Tibial artery (tissue), 4 donors: ENCODE measurements around the gene SMCHD1.

Source experiments
- DNase-seq, 2 donors: peaks; one replicate each; pipeline ENCODE4 v3.0.0-alpha.2; 2019
- H3K27ac ChIP-seq, 2 donors: fragments of 200-600 bp; sonication (generic) in 1 of 2; 1 replicate in 1 of 2; 2 replicates in 1 of 2; pipeline ENCODE4 v1.5.1; 2018 to 2019; ENCODE audit warnings: mild to moderate bottlenecking in 1 of 2
- H3K27me3 ChIP-seq, 2 donors: fragments of 200-600 bp; sonication (generic) in 1 of 2; one replicate each; pipeline versions ENCODE4 v1.5.1 to v1.6.0; 2016 to 2019
- H3K36me3 ChIP-seq, 3 donors: fragments of 200-600 bp; sonication (generic) in 2 of 3; one replicate each; pipeline ENCODE4 v1.5.1; 2016 to 2019; ENCODE audit warnings: mild to moderate bottlenecking in 2 of 3
- H3K4me1 ChIP-seq, 4 donors: fragments of 200-600 bp; sonication (generic) in 2 of 4; 1 replicate in 3 of 4; 2 replicates in 1 of 4; pipeline ENCODE4 v1.5.1; 2016 to 2019
- H3K4me3 ChIP-seq, 2 donors: fragments of 200-600 bp; sonication (generic) in 1 of 2; 1 replicate in 1 of 2; 2 replicates in 1 of 2; pipeline ENCODE4 v1.5.1; 2018 to 2019; ENCODE audit warnings: mild to moderate bottlenecking in 2 of 2
- H3K9me3 ChIP-seq, 3 donors: fragments of 200-600 bp; sonication (generic) in 1 of 3; one replicate each; pipeline ENCODE4 v1.5.1; 2016 to 2019
- CTCF ChIP-seq, 2 experiments: fragments of 200-600 bp in 1 of 2; fragments of 450-650 bp in 1 of 2; IDR thresholded peaks; one replicate each; pipeline ENCODE4 v1.5.1; 2017 to 2019; ENCODE audit warnings: antibody characterized with exemption in 2 of 2, mild to moderate bottlenecking in 1 of 2, moderate library complexity in 1 of 2
- intact Hi-C: fragments of 100-400 bp; cut with DNase I; formaldehyde crosslinking; loops from one replicate; pipeline ENCODE4 v1.15.0; 2023; ENCODE audit warnings: low total_unique reads

SMCHD1 gene

DNA sequence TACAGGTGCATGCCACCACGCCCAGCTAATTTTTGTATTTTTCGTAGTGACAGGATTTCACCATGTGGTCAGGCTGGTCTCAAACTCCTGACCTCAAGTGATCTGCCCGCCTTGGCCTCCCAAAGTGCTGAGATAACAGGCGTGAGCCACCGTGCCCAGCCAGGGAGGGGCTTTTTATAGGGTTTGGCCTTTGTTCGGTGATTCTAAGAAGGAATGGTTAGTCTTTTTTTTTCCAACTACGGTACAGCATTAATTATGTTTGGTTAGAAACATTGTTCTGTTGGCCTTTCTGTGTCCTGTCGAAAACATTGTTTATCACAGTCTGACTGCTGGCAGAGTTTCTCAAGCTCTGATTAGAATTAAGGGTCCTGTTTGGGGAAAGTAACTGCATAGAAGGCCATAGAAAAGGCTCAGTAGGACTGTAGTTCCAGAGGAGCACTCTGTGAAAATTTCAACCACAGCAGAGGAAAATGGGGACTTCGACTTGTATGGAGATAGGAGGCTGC, 19.3 kb upstream of the SMCHD1 start:
- no peaks in the 10 kb centered on the region for H3K4me1 ChIP-seq
- peak overlapping the region; percentile 1 to 22 for H3K27ac ChIP-seq
- no peaks in the 10 kb centered on the region for H3K9me3 ChIP-seq
- H3K36me3 ChIP-seq = no peaks in the 10 kb centered on the region
- H3K4me3 ChIP-seq = no peak overlapping the region
- intact Hi-C loops = no loop called here
- no peaks in the 10 kb centered on the region for H3K27me3 ChIP-seq
- no peak for TF ChIP-seq CTCF (IDR thresholded peaks at IDR 0.05)
- no peak for DNase-seq

- no peaks in the 10 kb centered on the region for H3K9me3 ChIP-seq
- DNase-seq = no peak
- intact Hi-C loops = no loop called here
- no peaks in the 10 kb centered on the region for H3K27me3 ChIP-seq
- no peak for TF ChIP-seq CTCF (IDR thresholded peaks at IDR 0.05)
- no peaks in the 10 kb centered on the region for H3K36me3 ChIP-seq
- no peak overlapping the region for H3K27ac ChIP-seq
- H3K4me3 ChIP-seq = no peak overlapping the region
- H3K4me1 ChIP-seq = no peaks in the 10 kb centered on the region
These were observed 13.9 kb upstream of the SMCHD1 start for GRCh38 chr18:2641638-2642037.

DNA sequence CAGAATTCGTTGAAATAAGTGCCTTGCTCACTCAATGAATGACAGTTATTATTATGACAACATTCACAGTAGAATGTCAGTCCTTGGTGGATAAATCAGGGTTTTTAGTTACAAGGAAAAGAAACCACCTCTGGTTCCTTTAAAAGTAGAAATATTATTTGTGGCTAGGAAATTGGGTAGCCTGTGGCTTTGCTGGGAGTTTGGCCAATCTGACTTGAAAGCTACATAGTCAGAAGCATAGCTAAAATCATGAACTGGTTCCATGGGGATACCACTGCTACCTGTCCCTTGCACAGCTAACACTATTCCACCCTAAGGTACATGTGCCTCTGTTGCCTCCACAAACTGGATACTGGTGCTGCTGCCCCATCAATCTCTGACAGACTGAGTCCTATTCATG, 12.8 kb upstream of the SMCHD1 start:
- Histone ChIP-seq H3K27ac (no peak overlapping the region), H3K27me3 (no peaks in the 10 kb centered on the region), H3K4me3 (no peak overlapping the region), H3K36me3 (no peaks in the 10 kb centered on the region), H3K4me1 (no peaks in the 10 kb centered on the region), H3K9me3 (no peaks in the 10 kb centered on the region)
- no peak for TF ChIP-seq CTCF (IDR thresholded peaks at IDR 0.05)
- DNase-seq = no peak
- intact Hi-C loops = no loop called here

- no peak overlapping the region for H3K27ac ChIP-seq
- TF ChIP-seq CTCF (IDR thresholded peaks at IDR 0.05) = no peak
- no peak for DNase-seq
- no peaks in the 10 kb centered on the region for H3K4me1 ChIP-seq
- no peak overlapping the region for H3K4me3 ChIP-seq
- no peaks in the 10 kb centered on the region for H3K9me3 ChIP-seq
- peaks cover 0 to 2% of the 10 kb centered on the region in 2 donors for H3K27me3 ChIP-seq
- intact Hi-C loops = no loop called here
- H3K36me3 ChIP-seq = no peaks in the 10 kb centered on the region
These were observed 11.0 kb upstream of the SMCHD1 start for GRCh38 chr18:2644535-2644934.

DNA sequence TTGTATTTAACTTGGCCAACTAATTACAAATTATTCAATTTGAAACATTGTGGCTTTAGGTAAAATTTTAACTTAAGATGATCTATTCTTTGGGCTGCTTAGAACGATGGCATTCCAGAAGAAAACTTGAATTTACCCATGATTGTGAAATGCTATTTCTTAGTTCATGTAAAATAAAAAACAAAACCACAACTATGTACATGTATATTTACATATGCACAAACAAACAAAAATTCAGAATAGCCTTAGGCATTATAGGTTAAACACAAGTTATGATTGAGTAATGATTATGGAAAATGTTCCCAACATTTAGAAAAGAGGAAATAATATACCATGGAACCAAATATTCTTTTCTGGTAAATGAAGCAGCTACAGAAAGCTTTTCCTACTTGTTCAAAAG, 3.5 kb upstream of the SMCHD1 start:
- Histone ChIP-seq H3K27me3 (peaks cover 0 to 5% of the 10 kb centered on the region in 2 donors), H3K9me3 (no peaks in the 10 kb centered on the region), H3K36me3 (no peaks in the 10 kb centered on the region), H3K4me3 (no peak overlapping the region), H3K27ac (no peak overlapping the region), H3K4me1 (peaks cover 0 to 6% (median 1%) of the 10 kb centered on the region in 4 donors)
- intact Hi-C loops = loop anchor here (5.0 kb wide), 1 partner anchor 80 kb away; the partner anchor contains the start of genes METTL4 and NDC80
- TF ChIP-seq CTCF (IDR thresholded peaks at IDR 0.05) = no peak
- DNase-seq = no peak

DNA sequence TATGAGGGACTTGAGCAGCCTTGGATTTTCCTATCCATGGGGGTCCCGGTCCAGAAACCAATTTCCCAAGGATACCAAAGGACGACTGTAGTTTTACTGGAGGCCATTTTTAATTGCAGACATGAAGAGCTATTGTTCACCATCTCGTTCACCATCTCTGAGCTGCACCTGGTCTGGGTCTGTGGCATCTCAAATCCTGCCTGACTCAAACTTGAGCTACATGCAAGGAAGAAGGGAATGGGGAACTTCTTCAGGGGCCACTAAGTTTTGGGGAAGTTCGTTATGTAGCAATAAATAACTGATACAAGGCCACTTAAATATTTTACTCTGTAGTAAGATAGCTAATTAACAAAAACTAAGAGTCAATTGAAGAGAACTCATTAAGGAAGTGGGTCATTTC, 2.1 kb upstream of the SMCHD1 start:
- intact Hi-C loops = loop anchor here (5.0 kb wide), 1 partner anchor 81 kb away; the partner anchor contains the start of genes METTL4 and NDC80
- H3K27me3 ChIP-seq = peaks cover 0 to 5% of the 10 kb centered on the region in 2 donors
- no peak for TF ChIP-seq CTCF (IDR thresholded peaks at IDR 0.05)

More for the DNA sequence above, 2.1 kb upstream of the SMCHD1 start:
- Histone ChIP-seq H3K27ac (no peak overlapping the region), H3K4me1 (peaks cover 0 to 18% (median 4%) of the 10 kb centered on the region in 4 donors), H3K9me3 (no peaks in the 10 kb centered on the region), H3K4me3 (no peak overlapping the region), H3K36me3 (no peaks in the 10 kb centered on the region)
- no peak for DNase-seq
